CD4-positive, alpha-beta T cell (primary cell): Measurements from ENCODE around the gene ALPG. TPM values are rescaled to one million over a fixed set of nuclear protein-coding genes. Genes with fewer than 3 reads are reported as not detected.

Experiments used
- ATAC-seq: fragments of 200-7000 bp; cut with Tn5 transposase; one replicate; pipeline ENCODE4 v1.10.0; 2022; ENCODE audit warnings: mild to moderate bottlenecking; ENCODE audit not compliant: poor library complexity
- CTCF ChIA-PET: fragments of 350-600 bp; sonication (Branson Sonifier 250); formaldehyde crosslinking; loops from one replicate; lab custom pipeline; 2021; ENCODE audit warnings: antibody characterized with exemption, inconsistent platforms; lab: Charles Lee
- POLR2A ChIA-PET: fragments of 350-600 bp; sonication (Branson Sonifier 250); formaldehyde crosslinking; loops from one replicate; lab custom pipeline; 2021; ENCODE audit warnings: antibody characterized with exemption, inconsistent platforms; lab: Charles Lee
- DNase-seq, 14 experiments: peaks; one replicate each; pipeline ENCODE4 v3.0.0-alpha.2; 2013 to 2020; ENCODE audit warnings: mixed read lengths in 2 of 14
- H3K27ac ChIP-seq, 2 donors: one replicate each; pipeline versions ENCODE4 v1.5.1 to v1.7.0; 2013; ENCODE audit warnings: low read length in 2 of 2, low read depth in 1 of 2, mild to moderate bottlenecking in 1 of 2
- H3K27me3 ChIP-seq, 2 experiments: 1 replicate in 1 of 2; 2 replicates in 1 of 2; pipeline versions ENCODE4 v1.6.1 to v1.7.0; 2013; ENCODE audit warnings: low read length in 2 of 2, control low read depth in 1 of 2, mild to moderate bottlenecking in 1 of 2, moderate library complexity in 1 of 2; ENCODE audit not compliant: insufficient read depth in 2 of 2, control insufficient read depth in 1 of 2
- H3K36me3 ChIP-seq: one replicate; pipeline ENCODE4 v1.6.1; 2013; ENCODE audit warnings: low read length, control low read depth; ENCODE audit not compliant: insufficient read depth
- H3K4me1 ChIP-seq: one replicate; pipeline ENCODE4 v1.6.1; 2013; ENCODE audit warnings: low read length, control low read depth; ENCODE audit not compliant: insufficient read depth
- H3K4me3 ChIP-seq: one replicate; pipeline ENCODE4 v1.5.1; 2013; ENCODE audit warnings: mild to moderate bottlenecking, low read length, moderate library complexity
- H3K9me3 ChIP-seq, 2 experiments: 1 replicate in 1 of 2; 2 replicates in 1 of 2; pipeline versions ENCODE4 v1.6.1 to v1.7.0; 2013; ENCODE audit warnings: low read length in 2 of 2, mild to moderate bottlenecking in 2 of 2, control low read depth in 1 of 2, moderate library complexity in 1 of 2; ENCODE audit not compliant: control insufficient read depth in 1 of 2, insufficient read depth in 1 of 2
- H3K27ac Mint-ChIP-seq: one replicate; pipeline ENCODE4 v1.8.0; 2020; ENCODE audit warnings: mixed read lengths
- H3K27me3 Mint-ChIP-seq: one replicate; pipeline ENCODE4 v1.8.0; 2021; ENCODE audit warnings: mixed read lengths
- H3K36me3 Mint-ChIP-seq: one replicate; pipeline ENCODE4 v1.8.0; 2021; ENCODE audit warnings: low read depth, mixed read lengths
- H3K4me1 Mint-ChIP-seq: one replicate; pipeline ENCODE4 v1.8.0; 2021; ENCODE audit warnings: low read depth, mixed read lengths
- H3K4me3 Mint-ChIP-seq: one replicate; pipeline ENCODE4 v1.8.0; 2020; ENCODE audit warnings: mild to moderate bottlenecking, mixed read lengths
- H3K9me3 Mint-ChIP-seq: one replicate; pipeline ENCODE4 v1.8.0; 2020; ENCODE audit warnings: mixed read lengths
- intact Hi-C, 2 experiments: fragments of 100-400 bp; cut with DNase I in 1 of 2; cut with micrococcal nuclease in 1 of 2; formaldehyde crosslinking; loops; one replicate each; pipeline versions ENCODE4 v1.15.1 to v1.9.0; 2023 to 2025; cut with DNase I, micrococcal nuclease
- total RNA-seq, 174 experiments: library from RNA in 2 of 174; stranded (reverse) in 2 of 174; gene quantifications; one replicate each; pipeline ENCODE4 v1.2.3 and lab custom pipeline; 2021 to 2026
- TF ChIP-seq, protein P1 (sequence below): fragments of 200-600 bp; IDR thresholded peaks from one replicate; pipeline ENCODE4 v1.8.0; 2022; ENCODE audit warnings: antibody characterized with exemption, mild to moderate bottlenecking

Gene ALPG
- total RNA-seq, 2 experiments from 2014 or later, result not detected

DNA sequence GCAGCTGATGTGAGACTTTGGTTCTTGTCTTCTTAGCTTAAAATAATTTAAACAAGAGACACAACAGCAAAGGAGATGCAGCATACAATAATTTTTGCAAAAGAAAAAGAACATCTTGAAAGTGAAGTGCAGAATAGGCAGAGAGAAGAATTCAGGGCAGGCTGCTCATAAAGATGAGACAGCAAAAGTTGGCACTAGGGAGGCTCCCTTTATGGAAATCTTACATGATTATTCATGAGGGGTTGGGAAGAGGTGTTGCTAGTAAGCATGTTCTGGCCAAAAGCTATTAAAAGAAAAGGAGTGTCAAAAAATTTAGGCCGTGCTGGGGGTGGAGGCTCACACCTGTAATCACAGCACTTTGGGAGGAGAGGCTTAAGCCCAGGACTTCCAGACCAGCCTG is 32.3 kb upstream of the ALPG start:
- Histone ChIP-seq H3K4me3 (no peak overlapping the region), H3K4me1 (peaks cover 3% of the 10 kb centered on the region), H3K36me3 (no peaks in the 10 kb centered on the region), H3K27me3 (no peaks in the 10 kb centered on the region), H3K9me3 (no peaks in the 10 kb centered on the region), H3K27ac (no peak overlapping the region)
- H3K36me3 Mint-ChIP-seq, result no peaks in the 10 kb centered on the region
- no peak for ATAC-seq
- intact Hi-C loops, result no loop called here
- no peak overlapping the region for H3K27ac Mint-ChIP-seq
- no peaks in the 10 kb centered on the region for H3K4me1 Mint-ChIP-seq
- no peaks in the 10 kb centered on the region for H3K27me3 Mint-ChIP-seq
- DNase-seq, result no peak
- POLR2A ChIA-PET, result no interaction called here
- no peak overlapping the region for H3K4me3 Mint-ChIP-seq
- TF ChIP-seq, protein P1, sequence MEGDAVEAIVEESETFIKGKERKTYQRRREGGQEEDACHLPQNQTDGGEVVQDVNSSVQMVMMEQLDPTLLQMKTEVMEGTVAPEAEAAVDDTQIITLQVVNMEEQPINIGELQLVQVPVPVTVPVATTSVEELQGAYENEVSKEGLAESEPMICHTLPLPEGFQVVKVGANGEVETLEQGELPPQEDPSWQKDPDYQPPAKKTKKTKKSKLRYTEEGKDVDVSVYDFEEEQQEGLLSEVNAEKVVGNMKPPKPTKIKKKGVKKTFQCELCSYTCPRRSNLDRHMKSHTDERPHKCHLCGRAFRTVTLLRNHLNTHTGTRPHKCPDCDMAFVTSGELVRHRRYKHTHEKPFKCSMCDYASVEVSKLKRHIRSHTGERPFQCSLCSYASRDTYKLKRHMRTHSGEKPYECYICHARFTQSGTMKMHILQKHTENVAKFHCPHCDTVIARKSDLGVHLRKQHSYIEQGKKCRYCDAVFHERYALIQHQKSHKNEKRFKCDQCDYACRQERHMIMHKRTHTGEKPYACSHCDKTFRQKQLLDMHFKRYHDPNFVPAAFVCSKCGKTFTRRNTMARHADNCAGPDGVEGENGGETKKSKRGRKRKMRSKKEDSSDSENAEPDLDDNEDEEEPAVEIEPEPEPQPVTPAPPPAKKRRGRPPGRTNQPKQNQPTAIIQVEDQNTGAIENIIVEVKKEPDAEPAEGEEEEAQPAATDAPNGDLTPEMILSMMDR, result no peak
- no peaks in the 10 kb centered on the region for H3K9me3 Mint-ChIP-seq
- CTCF ChIA-PET, result no interaction called here

DNA sequence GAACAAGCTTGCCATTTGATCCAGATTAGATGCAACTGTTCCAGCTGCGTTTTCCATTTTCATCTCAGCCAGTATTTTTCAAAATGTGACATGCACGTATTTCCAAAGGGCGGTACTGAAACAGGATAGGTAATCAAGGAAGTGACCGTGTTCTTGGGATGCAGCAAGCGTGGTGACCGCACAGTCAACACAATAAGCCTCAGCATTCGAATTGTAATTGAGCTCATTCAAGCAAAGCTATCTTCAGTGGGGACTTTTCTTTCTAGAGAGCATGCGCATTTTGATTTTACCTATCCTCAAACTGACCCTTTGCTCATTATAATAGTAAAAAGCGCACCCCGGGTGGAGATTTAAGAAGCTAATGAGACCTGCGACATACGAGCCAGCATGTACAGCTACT is 31.5 kb upstream of the ALPG start:
- Mint-ChIP-seq H3K27ac (no peak overlapping the region), H3K4me1 (no peaks in the 10 kb centered on the region), H3K4me3 (no peak overlapping the region), H3K9me3 (no peaks in the 10 kb centered on the region), H3K36me3 (no peaks in the 10 kb centered on the region), H3K27me3 (no peaks in the 10 kb centered on the region)
- Histone ChIP-seq H3K4me1 (no peaks in the 10 kb centered on the region), H3K27ac (no peak overlapping the region), H3K9me3 (no peaks in the 10 kb centered on the region), H3K36me3 (no peaks in the 10 kb centered on the region), H3K27me3 (no peaks in the 10 kb centered on the region), H3K4me3 (no peak overlapping the region)
- ChIA-PET POLR2A (interaction anchor here (0.6 kb wide), 1 partner anchor 84 kb away, joined by 3 read pairs; no protein-coding TSS in a partner anchor), CTCF (no interaction called here)
- TF ChIP-seq, protein P1, result no peak
- no peak for DNase-seq
- no peak for ATAC-seq
- intact Hi-C loops, result no loop called here

DNA sequence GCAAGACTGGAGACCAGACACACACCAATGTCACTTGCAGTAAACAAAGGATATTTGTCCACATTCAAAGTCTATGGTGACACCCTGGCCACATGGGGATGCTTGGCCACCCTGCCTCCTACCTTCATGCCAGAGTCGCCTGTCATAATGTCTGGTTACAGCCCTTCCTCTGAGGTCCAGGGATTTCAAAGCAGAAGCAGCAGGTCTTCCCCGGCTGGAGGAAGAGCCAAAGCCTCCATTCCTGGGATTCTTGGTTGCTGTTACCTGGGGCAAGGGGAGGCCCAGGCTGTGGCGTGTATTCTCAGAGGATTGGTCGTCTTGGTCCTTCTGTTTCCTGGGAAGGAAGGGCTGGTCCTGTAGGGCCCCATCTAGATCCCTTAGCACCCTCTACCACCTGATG is 30.4 kb upstream of the ALPG start:
- no peak overlapping the region for H3K4me3 Mint-ChIP-seq
- Histone ChIP-seq H3K27ac (no peak overlapping the region), H3K36me3 (no peaks in the 10 kb centered on the region), H3K4me1 (peaks cover 2% of the 10 kb centered on the region), H3K4me3 (no peak overlapping the region), H3K9me3 (no peaks in the 10 kb centered on the region), H3K27me3 (no peaks in the 10 kb centered on the region)
- intact Hi-C loops, result no loop called here
- DNase-seq (no peak), ATAC-seq (no peak)
- no peak overlapping the region for H3K27ac Mint-ChIP-seq
- POLR2A ChIA-PET, result no interaction called here
- no peaks in the 10 kb centered on the region for H3K4me1 Mint-ChIP-seq
- H3K9me3 Mint-ChIP-seq, result no peaks in the 10 kb centered on the region
- no peaks in the 10 kb centered on the region for H3K27me3 Mint-ChIP-seq
- TF ChIP-seq, protein P1, result no peak
- no peaks in the 10 kb centered on the region for H3K36me3 Mint-ChIP-seq
- CTCF ChIA-PET, result no interaction called here
